HG03565 (cell line): ENCODE results near the gene NOTCH2.

ENCODE experiments used
- ATAC-seq: cut with Tn5 transposase; IDR thresholded peaks from one replicate; pipeline ENCODE4 v1.9.1; 2021; ENCODE audit warnings: mild to moderate bottlenecking, moderate library complexity; ENCODE audit not compliant: unreplicated experiment

Gene NOTCH2

GRCh38 chr1:119912963-119913362, 156.5 kb downstream of the NOTCH2 start:
- no peak for ATAC-seq

GRCh38 chr1:119911775-119912174, 157.7 kb downstream of the NOTCH2 start:
- no peak for ATAC-seq

GRCh38 chr1:119910618-119911017, 158.8 kb downstream of the NOTCH2 start:
- ATAC-seq: no peak

GRCh38 chr1:119909890-119910596, 159.4 kb downstream of the NOTCH2 start:
- ATAC-seq: no peak

- ATAC-seq: no peak
Observed at GRCh38 chr1:119908661-119909060, 160.8 kb downstream of the NOTCH2 start.

- ATAC-seq: no peak
Observed at GRCh38 chr1:119906927-119907652, 162.4 kb downstream of the NOTCH2 start.

- no peak for ATAC-seq
Observed at GRCh38 chr1:119903443-119903835, 166.0 kb downstream of the NOTCH2 start.

GRCh38 chr1:119902775-119903442, 166.6 kb downstream of the NOTCH2 start:
- no peak for ATAC-seq

GRCh38 chr1:119898981-119899720, 170.3 kb downstream of the NOTCH2 start:
- no peak for ATAC-seq

- ATAC-seq: no peak
Observed at GRCh38 chr1:119898530-119898929, 170.9 kb downstream of the NOTCH2 start.

- no peak for ATAC-seq
Observed at GRCh38 chr1:119896303-119896702, 173.2 kb downstream of the NOTCH2 start, which contains the start of gene ADAM30. TSS of gene ADAM30 (minus strand) at chr1:119896515. CDS start at chr1:119896336, 179 bp downstream.

GRCh38 chr1:119895102-119895501, 174.4 kb downstream of the NOTCH2 start:
- ATAC-seq: no peak

GRCh38 chr1:119893827-119894700, 175.4 kb downstream of the NOTCH2 start:
- no peak for ATAC-seq

GRCh38 chr1:119893238-119893791, 176.1 kb downstream of the NOTCH2 start:
- ATAC-seq: no peak

- no peak for ATAC-seq
Observed at GRCh38 chr1:119891386-119891785, 178.1 kb downstream of the NOTCH2 start.

- no peak for ATAC-seq
Observed at GRCh38 chr1:119888476-119888875, 181.0 kb downstream of the NOTCH2 start.

GRCh38 chr1:119887427-119887826, 182.0 kb downstream of the NOTCH2 start:
- no peak for ATAC-seq

GRCh38 chr1:119885903-119886783, 183.3 kb downstream of the NOTCH2 start:
- ATAC-seq: no peak

- no peak for ATAC-seq
Observed at GRCh38 chr1:119884711-119885110, 184.8 kb downstream of the NOTCH2 start.
